DOHH2 (cell line): ENCODE results near the gene CUBN.

Source experiments
- EZH2phosphoT487 ChIP-seq: fragments of 200-600 bp; sonication (generic); IDR thresholded peaks from 2 replicates; pipeline ENCODE4 v1.6.1; 2017; ENCODE audit warnings: borderline replicate concordance, mild to moderate bottlenecking, antibody characterized with exemption, low read length, moderate library complexity, mixed read lengths
- TF ChIP-seq, protein P1 (sequence below): fragments of 200-600 bp; sonication (generic); IDR thresholded peaks from one replicate; pipeline ENCODE4 v1.5.1; 2014; ENCODE audit warnings: antibody characterized with exemption, mild to moderate bottlenecking, low read depth, low read length; ENCODE audit not compliant: poor library complexity, severe bottlenecking

DNA sequence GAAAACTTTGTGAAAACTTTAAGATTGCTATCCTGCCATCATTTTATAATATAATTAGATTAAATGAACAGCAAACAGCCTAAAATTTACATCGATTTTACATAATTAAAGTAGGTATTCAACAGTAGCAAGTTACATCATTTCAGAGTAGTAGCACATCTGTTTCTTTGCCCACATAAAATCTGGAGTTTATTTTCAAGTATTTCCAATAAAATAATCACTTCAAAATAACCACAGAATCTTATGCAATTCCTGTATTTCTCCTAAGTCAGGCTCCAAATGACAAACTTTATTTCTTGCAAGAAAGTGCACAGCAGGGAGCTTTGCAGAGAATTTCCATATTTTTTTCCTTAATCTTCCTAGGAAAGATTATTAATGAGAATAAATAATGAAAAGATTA is 82.6 kb downstream of the CUBN start:
- TF ChIP-seq, protein P1, sequence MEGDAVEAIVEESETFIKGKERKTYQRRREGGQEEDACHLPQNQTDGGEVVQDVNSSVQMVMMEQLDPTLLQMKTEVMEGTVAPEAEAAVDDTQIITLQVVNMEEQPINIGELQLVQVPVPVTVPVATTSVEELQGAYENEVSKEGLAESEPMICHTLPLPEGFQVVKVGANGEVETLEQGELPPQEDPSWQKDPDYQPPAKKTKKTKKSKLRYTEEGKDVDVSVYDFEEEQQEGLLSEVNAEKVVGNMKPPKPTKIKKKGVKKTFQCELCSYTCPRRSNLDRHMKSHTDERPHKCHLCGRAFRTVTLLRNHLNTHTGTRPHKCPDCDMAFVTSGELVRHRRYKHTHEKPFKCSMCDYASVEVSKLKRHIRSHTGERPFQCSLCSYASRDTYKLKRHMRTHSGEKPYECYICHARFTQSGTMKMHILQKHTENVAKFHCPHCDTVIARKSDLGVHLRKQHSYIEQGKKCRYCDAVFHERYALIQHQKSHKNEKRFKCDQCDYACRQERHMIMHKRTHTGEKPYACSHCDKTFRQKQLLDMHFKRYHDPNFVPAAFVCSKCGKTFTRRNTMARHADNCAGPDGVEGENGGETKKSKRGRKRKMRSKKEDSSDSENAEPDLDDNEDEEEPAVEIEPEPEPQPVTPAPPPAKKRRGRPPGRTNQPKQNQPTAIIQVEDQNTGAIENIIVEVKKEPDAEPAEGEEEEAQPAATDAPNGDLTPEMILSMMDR = no peak
- TF ChIP-seq EZH2phosphoT487 = no peak
